A549 treated with ZK216348 at 1 μM for 4 hours (cell line): Measurements from ENCODE around the gene STT3A. TPM values are rescaled to one million over a fixed set of nuclear protein-coding genes. Genes with fewer than 3 reads are reported as not detected.

Experiments used
- total RNA-seq: library from RNA; stranded (reverse); fragments of 200-300 nt; extraction: Qiagen RNA extraction; gene quantifications from 5 replicates; pipeline ENCODE4 v1.2.3, GENCODE V29; 2022; ENCODE audit warnings: low read depth

Gene STT3A
- total RNA-seq: 90.4 to 119 TPM (median 103 TPM) in 5 replicates

GRCh38 chr11:125592305-125593113 is at the start of gene STT3A:
Gene STT3A (plus strand): TSS chr11:125592852. CDS start chr11:125595916, 3,064 bp downstream.

GRCh38 chr11:125568970-125569914 is 23.4 kb upstream of the STT3A start, which contains the start of gene EI24:
Gene EI24 (plus strand): TSS chr11:125569477. CDS start chr11:125572528, 3,051 bp downstream.

GRCh38 chr11:125624756-125625213 is 32.1 kb downstream of the STT3A start, which contains the start of gene CHEK1:
Gene CHEK1 (plus strand): TSS chr11:125625163. CDS start chr11:125626769, 1,606 bp downstream.

Other genes with a start within 250 kb of the STT3A start
- 0.41 to 0.83 TPM (median 0.70 TPM) in 4 of 5 replicates, not detected in the other for gene FEZ1, start 96.6 kb upstream of the STT3A start, total RNA-seq
- 98.9 to 117 TPM (median 103 TPM) in 5 replicates for gene EI24, start 23.4 kb upstream of the STT3A start, total RNA-seq
- 26.0 to 35.3 TPM (median 29.8 TPM) in 5 replicates for gene CHEK1, start 32.3 kb downstream of the STT3A start, total RNA-seq
- gene ACRV1, start 88.0 kb downstream of the STT3A start, total RNA-seq: not detected in 5 replicates
- gene PATE1, start 153.4 kb downstream of the STT3A start, total RNA-seq: not detected in 5 replicates
- 0.41 TPM in 1 of 5 replicates, not detected in the others for gene PATE2, start 186.0 kb downstream of the STT3A start, total RNA-seq
- gene PATE3, start 195.3 kb downstream of the STT3A start, total RNA-seq: not detected in 5 replicates
- not detected in 5 replicates for gene PATE4, start 240.5 kb downstream of the STT3A start, total RNA-seq